ENCODE results near the gene PPP1R9A. TPM values are rescaled to one million over a fixed set of nuclear protein-coding genes. Genes with fewer than 3 reads are reported as not detected.

Gene PPP1R9A
- total RNA-seq, 2 donors from 2014 or later = 23.3 to 23.4 TPM

DNA sequence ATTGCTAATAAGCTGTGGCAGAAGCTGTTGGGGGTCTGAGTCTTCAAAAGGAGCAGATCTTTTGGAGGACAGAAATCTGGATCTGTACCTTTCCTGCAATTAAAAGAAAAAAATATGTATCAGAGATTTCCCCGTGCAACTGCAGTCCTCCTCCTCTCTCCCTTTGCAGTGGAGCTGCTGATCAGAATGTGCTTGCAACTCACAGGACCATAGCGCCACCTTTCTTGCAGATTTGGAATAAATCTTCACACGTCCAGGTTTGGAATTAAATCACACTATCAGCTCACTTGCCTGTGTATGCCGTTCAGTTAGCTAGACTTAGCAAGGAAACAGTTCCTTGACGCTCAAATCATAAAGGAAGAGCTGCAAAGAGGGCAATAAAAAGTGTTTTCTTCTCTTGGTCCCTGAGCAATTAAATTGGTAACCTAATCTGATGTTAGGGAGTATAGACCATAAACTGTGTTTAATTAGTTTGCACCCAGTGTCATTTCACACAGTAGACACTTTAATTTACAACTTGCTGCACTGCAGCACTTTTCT lies 339.5 kb downstream of the PPP1R9A start:
- TF ChIP-seq, protein P1, sequence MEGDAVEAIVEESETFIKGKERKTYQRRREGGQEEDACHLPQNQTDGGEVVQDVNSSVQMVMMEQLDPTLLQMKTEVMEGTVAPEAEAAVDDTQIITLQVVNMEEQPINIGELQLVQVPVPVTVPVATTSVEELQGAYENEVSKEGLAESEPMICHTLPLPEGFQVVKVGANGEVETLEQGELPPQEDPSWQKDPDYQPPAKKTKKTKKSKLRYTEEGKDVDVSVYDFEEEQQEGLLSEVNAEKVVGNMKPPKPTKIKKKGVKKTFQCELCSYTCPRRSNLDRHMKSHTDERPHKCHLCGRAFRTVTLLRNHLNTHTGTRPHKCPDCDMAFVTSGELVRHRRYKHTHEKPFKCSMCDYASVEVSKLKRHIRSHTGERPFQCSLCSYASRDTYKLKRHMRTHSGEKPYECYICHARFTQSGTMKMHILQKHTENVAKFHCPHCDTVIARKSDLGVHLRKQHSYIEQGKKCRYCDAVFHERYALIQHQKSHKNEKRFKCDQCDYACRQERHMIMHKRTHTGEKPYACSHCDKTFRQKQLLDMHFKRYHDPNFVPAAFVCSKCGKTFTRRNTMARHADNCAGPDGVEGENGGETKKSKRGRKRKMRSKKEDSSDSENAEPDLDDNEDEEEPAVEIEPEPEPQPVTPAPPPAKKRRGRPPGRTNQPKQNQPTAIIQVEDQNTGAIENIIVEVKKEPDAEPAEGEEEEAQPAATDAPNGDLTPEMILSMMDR (IDR thresholded peaks at IDR 0.05) = peak; percentile 49 to 80
- H3K27me3 ChIP-seq = no peaks in the 10 kb centered on the region
- H3K9me3 ChIP-seq = no peaks in the 10 kb centered on the region
- no peaks in the 10 kb centered on the region for H3K36me3 ChIP-seq
- no peak for DNase-seq (ENCODE audit: low spot score)
- H3K27ac ChIP-seq = no peak overlapping the region
- H3K4me3 ChIP-seq = no peak overlapping the region
- peaks cover 0 to 3% of the 10 kb centered on the region in 2 donors for H3K4me1 ChIP-seq

DNA sequence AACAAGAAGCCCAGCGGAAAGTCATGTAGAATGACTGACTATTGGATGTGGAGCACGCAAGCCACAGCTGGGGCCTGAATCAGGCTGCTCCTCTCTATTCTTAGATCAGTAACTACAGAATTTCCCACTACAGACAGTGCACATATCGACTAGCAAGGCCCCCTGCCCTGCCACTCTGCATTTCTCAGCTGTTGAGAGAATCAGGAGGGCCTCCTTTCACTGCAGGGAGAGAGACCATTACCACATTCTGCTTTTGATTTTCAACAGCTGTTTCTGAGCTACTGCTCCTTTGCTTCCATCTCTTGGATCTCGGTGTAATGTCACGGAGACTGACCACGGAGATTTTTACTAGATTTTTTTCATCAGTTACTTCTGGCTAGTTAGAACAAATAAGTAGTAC lies 343.2 kb downstream of the PPP1R9A start:
- H3K27me3 ChIP-seq = no peaks in the 10 kb centered on the region
- H3K9me3 ChIP-seq = no peaks in the 10 kb centered on the region
- H3K4me3 ChIP-seq = no peak overlapping the region
- no peak overlapping the region for H3K27ac ChIP-seq
- TF ChIP-seq, protein P1 (IDR thresholded peaks at IDR 0.05) = no peak
- H3K36me3 ChIP-seq = no peaks in the 10 kb centered on the region
- peaks cover 0 to 3% of the 10 kb centered on the region in 2 donors for H3K4me1 ChIP-seq
- no peak for DNase-seq (ENCODE audit: low spot score)

DNA sequence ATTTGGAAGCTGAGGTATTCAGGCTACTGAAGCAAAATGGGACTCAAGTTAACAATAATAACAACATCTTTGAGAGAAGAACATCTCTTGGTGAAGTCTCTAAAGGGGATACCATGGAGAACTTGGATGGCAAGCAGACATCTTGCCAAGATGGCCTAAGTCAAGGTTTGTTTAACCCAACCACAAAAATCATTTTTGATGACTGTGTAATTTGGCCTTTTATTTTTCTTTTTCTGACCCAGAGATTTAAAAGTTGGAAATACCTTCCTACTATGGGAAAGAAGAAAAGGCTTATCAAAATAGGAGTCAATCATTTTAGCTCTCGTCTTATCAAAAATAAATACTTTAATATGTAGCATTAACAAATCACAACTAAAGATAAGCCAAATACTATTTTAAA lies 344.6 kb downstream of the PPP1R9A start:
- Histone ChIP-seq H3K27ac (no peak overlapping the region), H3K27me3 (no peaks in the 10 kb centered on the region), H3K4me3 (no peak overlapping the region), H3K9me3 (no peaks in the 10 kb centered on the region), H3K4me1 (peaks cover 0 to 2% of the 10 kb centered on the region in 2 donors), H3K36me3 (no peaks in the 10 kb centered on the region)
- no peak for DNase-seq (ENCODE audit: low spot score)
- TF ChIP-seq, protein P1 (IDR thresholded peaks at IDR 0.05) = no peak

DNA sequence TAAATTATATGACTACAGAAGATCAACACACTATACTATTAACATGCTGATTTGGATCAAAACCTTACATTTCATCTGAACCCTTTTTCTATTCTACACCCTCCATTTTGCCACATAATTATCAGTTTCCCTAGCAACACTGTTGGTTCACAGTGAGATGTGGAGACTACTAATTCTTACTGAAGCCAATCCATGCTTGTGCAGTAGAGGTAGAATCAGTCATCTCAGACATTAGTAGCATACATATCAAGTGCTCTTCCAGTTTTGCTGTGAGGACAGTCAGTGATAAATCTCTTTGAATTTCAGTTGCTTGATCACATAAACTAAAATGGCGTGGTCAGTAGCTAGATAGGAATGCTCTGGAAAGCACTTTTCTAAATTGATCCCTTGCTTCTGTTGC lies 346.6 kb downstream of the PPP1R9A start:
- Histone ChIP-seq H3K27me3 (no peaks in the 10 kb centered on the region), H3K4me3 (no peak overlapping the region), H3K36me3 (no peaks in the 10 kb centered on the region), H3K4me1 (no peaks in the 10 kb centered on the region), H3K9me3 (no peaks in the 10 kb centered on the region), H3K27ac (no peak overlapping the region)
- no peak for DNase-seq (ENCODE audit: low spot score)
- TF ChIP-seq, protein P1 (IDR thresholded peaks at IDR 0.05) = no peak

DNA sequence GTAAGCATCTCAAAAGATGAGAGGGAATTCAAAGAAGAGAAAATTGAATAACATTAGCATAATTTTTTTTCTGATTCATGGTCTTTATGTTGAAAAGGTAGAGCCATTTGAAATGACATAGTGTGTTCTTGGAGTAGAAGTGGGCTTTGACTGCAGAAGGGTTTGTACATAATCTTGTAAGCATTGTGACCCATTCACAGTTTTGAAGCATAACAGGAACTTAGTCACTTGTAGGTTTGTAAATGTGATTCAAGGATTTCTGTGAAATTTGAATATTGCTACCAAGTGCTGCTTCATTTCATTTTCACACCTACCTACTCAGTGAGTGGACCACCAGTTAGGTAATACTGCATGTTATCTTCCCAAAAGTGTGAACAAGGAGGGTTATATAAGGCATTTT lies 348.3 kb downstream of the PPP1R9A start:
- TF ChIP-seq, protein P1 (IDR thresholded peaks at IDR 0.05) = no peak
- Histone ChIP-seq H3K4me3 (no peak overlapping the region), H3K36me3 (no peaks in the 10 kb centered on the region), H3K4me1 (no peaks in the 10 kb centered on the region), H3K27ac (no peak overlapping the region), H3K9me3 (no peaks in the 10 kb centered on the region), H3K27me3 (no peaks in the 10 kb centered on the region)
- no peak for DNase-seq (ENCODE audit: low spot score)

DNA sequence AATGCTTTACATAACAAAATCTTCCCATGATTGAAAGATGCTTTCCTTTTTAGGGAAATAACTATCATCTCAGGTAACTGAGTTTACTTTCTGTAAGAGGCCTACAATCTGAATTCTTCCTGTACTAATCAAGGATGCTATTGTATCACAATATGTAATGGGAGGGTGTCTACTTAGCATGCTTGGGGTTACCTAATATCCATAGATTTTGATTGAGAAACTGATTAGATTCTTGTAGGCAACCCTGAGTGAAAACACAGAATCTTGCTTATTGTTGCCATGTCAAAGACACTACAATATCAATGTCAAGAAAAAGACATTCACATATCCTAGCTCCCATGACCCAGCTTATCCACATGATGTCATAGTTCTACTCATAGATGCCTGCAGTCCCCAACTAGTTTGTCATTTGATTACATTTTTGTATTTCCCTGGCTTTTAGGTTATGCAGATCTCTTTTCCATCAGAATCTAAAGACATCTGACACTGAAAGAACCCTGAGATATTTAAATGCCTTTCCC lies 354.6 kb downstream of the PPP1R9A start:
- TF ChIP-seq, protein P1 (IDR thresholded peaks at IDR 0.05) = no peak
- DNase-seq (ENCODE audit: low spot score) = no peak
- H3K9me3 ChIP-seq = no peaks in the 10 kb centered on the region
- H3K27ac ChIP-seq = no peak overlapping the region
- no peaks in the 10 kb centered on the region for H3K36me3 ChIP-seq
- H3K4me3 ChIP-seq = no peak overlapping the region
- no peaks in the 10 kb centered on the region for H3K27me3 ChIP-seq
- H3K4me1 ChIP-seq = no peaks in the 10 kb centered on the region

Measured in right atrium auricular region (tissue), 2 donors.